Fibroblast of skin of right quadriceps (primary cell): ENCODE data around the gene ANAPC4.

ENCODE experiments used
- DNase-seq: peaks from one replicate; pipeline ENCODE4 v3.0.0-alpha.2; 2013

The ANAPC4 gene

GRCh38 chr4:25433966-25434827 is 57.1 kb downstream of the ANAPC4 start:
- DNase-seq, result no peak

- no peak for DNase-seq
Measured at GRCh38 chr4:25437926-25438325, 60.9 kb downstream of the ANAPC4 start.

GRCh38 chr4:25439918-25440477 is 62.9 kb downstream of the ANAPC4 start:
- peak; percentile 61 for DNase-seq

- no peak for DNase-seq
Measured at GRCh38 chr4:25440478-25441030, 63.5 kb downstream of the ANAPC4 start.

- DNase-seq, result peak; percentile 41
Measured at GRCh38 chr4:25441519-25442117, 64.6 kb downstream of the ANAPC4 start.

- DNase-seq, result no peak
Measured at GRCh38 chr4:25442863-25443307, 65.8 kb downstream of the ANAPC4 start.

GRCh38 chr4:25443851-25444250 is 66.8 kb downstream of the ANAPC4 start:
- DNase-seq, result no peak

- no peak for DNase-seq
Measured at GRCh38 chr4:25446611-25447010, 69.5 kb downstream of the ANAPC4 start.

- DNase-seq, result peak; percentile 57
Measured at GRCh38 chr4:25448379-25449109, 71.5 kb downstream of the ANAPC4 start.

- peak; percentile 8 for DNase-seq
Measured at GRCh38 chr4:25449270-25449669, 72.2 kb downstream of the ANAPC4 start.

GRCh38 chr4:25449688-25450087 is 72.6 kb downstream of the ANAPC4 start:
- no peak for DNase-seq

- DNase-seq, result no peak
Measured at GRCh38 chr4:25450491-25450901, 73.4 kb downstream of the ANAPC4 start.

- DNase-seq, result no peak
Measured at GRCh38 chr4:25451676-25452075, 74.6 kb downstream of the ANAPC4 start.

- DNase-seq, result no peak
Measured at GRCh38 chr4:25452081-25452480, 75.0 kb downstream of the ANAPC4 start.

GRCh38 chr4:25454476-25454875 is 77.4 kb downstream of the ANAPC4 start:
- DNase-seq, result no peak

- peak; percentile 71 for DNase-seq
Measured at GRCh38 chr4:25457053-25457715, 80.1 kb downstream of the ANAPC4 start.

GRCh38 chr4:25466966-25467697 is 90.1 kb downstream of the ANAPC4 start:
- DNase-seq, result no peak

- no peak for DNase-seq
Measured at GRCh38 chr4:25467843-25468242, 90.8 kb downstream of the ANAPC4 start.
